Heart left ventricle (tissue), 16 donors: Measurements from ENCODE around the gene MLST8. TPM values are rescaled to one million over a fixed set of nuclear protein-coding genes. Genes with fewer than 3 reads are reported as not detected.

Source experiments
- ATAC-seq, 4 donors: fragments of 200-7000 bp; cut with Tn5 transposase; one replicate each; pipeline ENCODE4 v1.9.1; 2020 to 2022; ENCODE audit warnings: moderate library complexity in 4 of 4, mild to moderate bottlenecking in 3 of 4, moderate number of reproducible peaks in 1 of 4
- DNase-seq, 5 donors: peaks; one replicate each; pipeline ENCODE4 v3.0.0-alpha.2; 2020
- H3K27ac ChIP-seq, 12 donors: fragments of 200-600 bp; sonication (generic) in 4 of 12; one replicate each; pipeline versions ENCODE4 v1.5.0 to v1.8.0; 2016 to 2022; ENCODE audit warnings: mild to moderate bottlenecking in 2 of 12
- H3K27me3 ChIP-seq, 9 donors: fragments of 200-600 bp; sonication (generic) in 2 of 9; one replicate each; pipeline versions ENCODE4 v1.5.1 to v1.8.0; 2016 to 2022; ENCODE audit warnings: mild to moderate bottlenecking in 3 of 9
- H3K36me3 ChIP-seq, 9 donors: fragments of 200-600 bp; sonication (generic) in 2 of 9; one replicate each; pipeline versions ENCODE4 v1.5.0 to v1.8.0; 2018 to 2022; ENCODE audit warnings: mild to moderate bottlenecking in 2 of 9
- H3K4me1 ChIP-seq, 12 donors: fragments of 200-600 bp; sonication (generic) in 4 of 12; one replicate each; pipeline versions ENCODE4 v1.5.0 to v1.8.0; 2016 to 2022; ENCODE audit warnings: mild to moderate bottlenecking in 3 of 12
- H3K4me3 ChIP-seq, 12 donors: fragments of 200-600 bp; sonication (generic) in 4 of 12; one replicate each; pipeline versions ENCODE4 v1.5.0 to v1.8.0; 2017 to 2022; ENCODE audit warnings: mild to moderate bottlenecking in 9 of 12, moderate library complexity in 4 of 12
- H3K9me3 ChIP-seq, 12 donors: fragments of 200-600 bp; sonication (generic) in 4 of 12; one replicate each; pipeline versions ENCODE4 v1.5.0 to v1.8.0; 2016 to 2022; ENCODE audit warnings: mild to moderate bottlenecking in 1 of 12
- POLR2A ChIP-seq, 2 donors: fragments of 450-650 bp; IDR thresholded peaks; one replicate each; pipeline ENCODE4 v1.6.1; 2017; ENCODE audit warnings: antibody characterized with exemption in 2 of 2, mild to moderate bottlenecking in 2 of 2, moderate library complexity in 2 of 2
- WGBS, 4 donors: extraction: QIAGEN DNeasy Blood & Tissue Kit in 2 of 4; methylation state at CpG; one replicate each; pipeline versions ENCODE4 v1.1.5 to v1.1.7; 2013 to 2018; 5-methylcytosine and 5-hydroxymethylcytosine counted together
- intact Hi-C, 10 donors: fragments of 100-400 bp; cut with DNase I; formaldehyde crosslinking; loops; one replicate each; pipeline versions ENCODE4 v1.11.1 to v1.14.2; 2022
- polyA plus RNA-seq, 2 donors: library from polyadenylated mRNA; stranded (reverse); fragments of 200-250 nt; gene quantifications; one replicate each; pipeline ENCODE4 v1.2.3, GENCODE V29; 2013
- total RNA-seq, 9 donors: library from RNA; depleted of rRNA in 2 of 9; stranded (reverse); fragments of >200 nt in 2 of 9; fragmentation: NEBNext Ultra II Directional in 3 of 9; extraction: Animal tissue kit (Norgen Biotek cat#: 25700) in 3 of 9; gene quantifications; one replicate each; pipeline versions ENCODE4 v1.1.0 to v1.2.4, GENCODE V29; 2016 to 2023
- TF ChIP-seq, protein P1 (sequence below), 12 donors: fragments of 200-600 bp; sonication (generic) in 4 of 12; IDR thresholded peaks; one replicate each; pipeline versions ENCODE4 v1.5.0 to v1.8.0; 2018 to 2022; ENCODE audit warnings: antibody characterized with exemption in 12 of 12, mild to moderate bottlenecking in 5 of 12
- donor health status: ischemic (EF 13 %, LVEDD 7.1; RV severe dilation, severe dysfunction).
- donor health status: healthy with polysubstance abuse.
- donor health status: DM: no; HTN: yes; CAD: no.
- donor health status: DM: no; HTN: no; CAD: no.
- donor health status: ischemic (EF 25% LVEDD 6.9; RV normal size, moderate dysfunction).
- donor health status: ischemic (EF 25% LVEDD 5.7; RV mildly dilated, moderate dysfunction).
- donor health status: healthy.
- donor health status: DM: yes; HTN: yes; CAD: no.
- donor health status: ischemic (EF 35%, LVEDD 5.7; RV mildly dilated, moderate dysfunction).
- donor health status: nonischemic (EF 11% LVEDD 7.7; RV severe dilation, severe dysfunction).
- donor health status: DM: yes; HTN: yes; CAD: no.
- donor health status: PGD.
- donor health status: ischemic (EF 29% LVEDD 5.4; RV normal size, mild dysfunction).
- donor health status: nonischemic (EF 23%, LVEDD 6.1; RV moderate dilation, normal function).

MLST8 gene
- total and polyA plus RNA-seq, 11 donors = 19.8 to 49.0 (median 23.5) TPM

DNA sequence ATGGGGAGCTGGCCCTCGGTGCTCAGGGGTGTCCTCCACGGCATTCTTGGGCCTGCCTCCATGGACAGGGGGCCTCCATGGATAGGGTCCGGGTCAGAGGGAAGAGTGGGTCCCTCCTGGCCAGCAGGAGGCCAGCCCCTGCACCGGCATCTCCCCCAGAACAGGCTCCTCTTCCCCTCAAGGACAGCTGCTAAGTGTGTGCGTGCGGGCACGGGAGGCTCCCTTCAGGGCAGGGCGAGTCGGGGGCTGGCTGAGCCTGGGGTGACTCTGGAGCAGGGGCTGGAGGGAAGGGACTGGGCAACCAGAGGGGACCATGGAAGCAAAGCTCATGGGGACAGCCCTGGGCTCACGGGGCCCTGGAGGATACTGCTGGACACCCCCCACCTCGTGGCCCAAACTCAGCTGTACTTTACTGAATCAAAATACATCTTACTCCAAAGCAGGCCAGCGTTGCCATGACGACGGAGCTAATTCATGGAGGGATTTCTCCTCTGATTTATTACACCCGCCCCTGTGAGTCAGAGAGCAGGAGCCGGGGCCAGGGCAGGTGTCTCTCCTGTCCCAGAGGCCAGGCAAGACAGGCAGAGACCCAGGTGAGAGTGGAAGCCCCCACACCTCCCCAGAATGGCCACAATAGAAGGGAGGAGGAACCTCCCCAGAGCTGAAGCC, 11.0 kb upstream of the MLST8 start:
- H3K4me3 ChIP-seq = no peak overlapping the region
- H3K36me3 ChIP-seq = no peaks in the 10 kb centered on the region
- DNase-seq = no peak
- H3K27me3 ChIP-seq = peaks cover 8 to 45% (median 23%) of the 10 kb centered on the region in 9 donors
- H3K4me1 ChIP-seq = peaks cover 0 to 24% (median 8%) of the 10 kb centered on the region in 12 donors
- intact Hi-C loops = loop anchor here in 1 of 10 donors (10.0 kb wide), 1 partner anchor 301 kb away; no protein-coding TSS in a partner anchor
- WGBS, 4 donors = 75 to 79% (median 77%) methylated on average over 15 to 16 of the region's 16 CpGs
- no peaks in the 10 kb centered on the region for H3K9me3 ChIP-seq
- H3K27ac ChIP-seq = no peak overlapping the region
- no peak for ATAC-seq
- TF ChIP-seq, protein P1, sequence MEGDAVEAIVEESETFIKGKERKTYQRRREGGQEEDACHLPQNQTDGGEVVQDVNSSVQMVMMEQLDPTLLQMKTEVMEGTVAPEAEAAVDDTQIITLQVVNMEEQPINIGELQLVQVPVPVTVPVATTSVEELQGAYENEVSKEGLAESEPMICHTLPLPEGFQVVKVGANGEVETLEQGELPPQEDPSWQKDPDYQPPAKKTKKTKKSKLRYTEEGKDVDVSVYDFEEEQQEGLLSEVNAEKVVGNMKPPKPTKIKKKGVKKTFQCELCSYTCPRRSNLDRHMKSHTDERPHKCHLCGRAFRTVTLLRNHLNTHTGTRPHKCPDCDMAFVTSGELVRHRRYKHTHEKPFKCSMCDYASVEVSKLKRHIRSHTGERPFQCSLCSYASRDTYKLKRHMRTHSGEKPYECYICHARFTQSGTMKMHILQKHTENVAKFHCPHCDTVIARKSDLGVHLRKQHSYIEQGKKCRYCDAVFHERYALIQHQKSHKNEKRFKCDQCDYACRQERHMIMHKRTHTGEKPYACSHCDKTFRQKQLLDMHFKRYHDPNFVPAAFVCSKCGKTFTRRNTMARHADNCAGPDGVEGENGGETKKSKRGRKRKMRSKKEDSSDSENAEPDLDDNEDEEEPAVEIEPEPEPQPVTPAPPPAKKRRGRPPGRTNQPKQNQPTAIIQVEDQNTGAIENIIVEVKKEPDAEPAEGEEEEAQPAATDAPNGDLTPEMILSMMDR (IDR thresholded peaks at IDR 0.05) = no peak
- TF ChIP-seq POLR2A (IDR thresholded peaks at IDR 0.05) = no peak

DNA sequence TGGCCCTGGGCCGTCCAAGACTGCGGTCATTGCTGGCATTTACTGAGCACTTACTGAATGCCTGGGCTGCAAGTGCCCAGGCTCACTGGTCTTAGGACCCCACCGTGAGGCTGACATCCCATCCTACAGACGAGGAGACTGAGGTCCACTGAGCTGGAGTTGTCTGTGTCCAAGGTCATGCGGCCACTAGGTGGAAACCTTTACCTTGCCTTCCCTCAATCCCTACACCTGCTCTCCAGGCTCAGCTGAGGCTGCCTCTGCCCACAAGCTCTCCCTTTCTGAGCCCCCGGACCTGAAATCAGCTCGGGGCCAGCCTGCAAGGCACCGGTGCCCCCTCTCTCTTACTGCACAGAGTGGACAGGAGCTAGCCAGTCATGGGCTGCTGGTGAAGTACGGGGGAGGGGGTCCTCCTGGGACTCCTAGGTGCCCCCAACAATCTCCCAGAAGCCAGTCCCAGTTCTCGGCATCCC, 10.4 kb upstream of the MLST8 start:
- Histone ChIP-seq H3K27ac (no peak overlapping the region), H3K27me3 (peaks cover 8 to 45% (median 23%) of the 10 kb centered on the region in 9 donors), H3K36me3 (no peaks in the 10 kb centered on the region), H3K9me3 (no peaks in the 10 kb centered on the region), H3K4me3 (no peak overlapping the region), H3K4me1 (peaks cover 0 to 24% (median 8%) of the 10 kb centered on the region in 12 donors)
- no peak for TF ChIP-seq POLR2A (IDR thresholded peaks at IDR 0.05)
- TF ChIP-seq, protein P1 (IDR thresholded peaks at IDR 0.05) = peak in 7 of 12 donors; percentile 11 to 40 (median 19)
- intact Hi-C loops = loop anchor here in 1 of 10 donors (10.0 kb wide), 1 partner anchor 300 kb away; no protein-coding TSS in a partner anchor
- 29 to 46% (median 36%) methylated on average over 7 to 10 of the region's 10 CpGs for WGBS, 4 donors
- ATAC-seq = peak in 3 of 4 donors; percentile 31 to 41 (median 31)
- DNase-seq = no peak

DNA sequence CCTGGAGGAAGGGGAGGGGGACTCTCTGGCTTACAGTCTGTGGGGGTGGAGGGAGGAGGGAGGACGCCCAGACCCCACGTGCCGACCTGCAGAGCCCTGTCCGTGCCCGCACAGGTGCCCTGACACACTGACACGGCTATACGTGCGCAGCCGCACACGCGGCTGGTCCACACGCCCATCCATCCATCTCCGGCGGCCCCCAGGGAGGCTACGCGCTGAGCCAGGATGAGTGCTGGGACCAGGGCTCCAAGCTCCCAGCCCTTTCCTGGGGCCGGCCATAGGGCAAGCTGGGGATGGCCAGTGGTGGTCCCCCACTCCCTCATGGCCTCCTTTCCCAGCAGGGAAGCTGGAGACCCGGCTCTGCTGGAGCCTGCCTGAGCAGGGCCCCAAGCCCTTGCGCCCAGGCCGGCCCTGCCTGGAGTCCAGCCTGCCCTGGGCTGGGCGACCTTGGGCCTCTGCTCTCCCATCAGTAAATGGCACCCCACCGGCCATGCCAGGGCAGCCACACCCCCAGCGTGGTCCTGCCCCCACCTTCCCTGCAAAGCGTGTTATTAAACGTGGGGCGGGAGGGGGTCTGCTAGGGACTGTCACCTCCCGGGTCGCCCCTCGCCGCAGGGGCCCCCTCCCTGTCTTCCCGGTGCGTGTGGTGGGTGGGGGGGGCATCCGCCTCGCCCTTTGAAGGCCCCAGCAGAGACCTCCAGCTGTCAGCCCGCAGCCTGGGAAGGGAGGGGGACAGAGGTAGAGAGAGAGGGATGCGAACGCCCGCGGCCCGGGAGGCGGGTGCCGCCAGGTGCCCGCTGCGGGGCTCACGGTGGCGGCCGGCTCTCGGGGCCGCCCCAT, 9.7 kb upstream of the MLST8 start:
- no peaks in the 10 kb centered on the region for H3K9me3 ChIP-seq
- peak in 1 of 4 donors; percentile 3 for ATAC-seq
- peaks cover 8 to 45% (median 23%) of the 10 kb centered on the region in 9 donors for H3K27me3 ChIP-seq
- intact Hi-C loops = loop anchor here in 1 of 10 donors (10.0 kb wide), 1 partner anchor 299 kb away; no protein-coding TSS in a partner anchor
- H3K4me3 ChIP-seq = peak overlapping the region; percentile 12 to 63 (median 38)
- no peak for DNase-seq
- WGBS, 4 donors = 5 to 10% (median 7%) methylated on average over 2 to 49 of the region's 49 CpGs
- peaks cover 0 to 24% (median 8%) of the 10 kb centered on the region in 12 donors for H3K4me1 ChIP-seq
- H3K36me3 ChIP-seq = no peaks in the 10 kb centered on the region
- H3K27ac ChIP-seq = no peak overlapping the region
- TF ChIP-seq POLR2A (IDR thresholded peaks at IDR 0.05) = no peak
- TF ChIP-seq, protein P1 (IDR thresholded peaks at IDR 0.05) = no peak
